GM18517 (cell line): ENCODE measurements around the gene BST1.

ENCODE experiments used
- ATAC-seq: cut with Tn5 transposase; IDR thresholded peaks from one replicate; pipeline ENCODE4 v1.9.1; 2021; ENCODE audit warnings: mild to moderate bottlenecking, moderate library complexity; ENCODE audit not compliant: unreplicated experiment

BST1 gene

GRCh38 chr4:15675356-15675755, 27.5 kb upstream of the BST1 start:
- ATAC-seq, result no peak

GRCh38 chr4:15676039-15676438, 26.8 kb upstream of the BST1 start:
- ATAC-seq, result no peak

- no peak for ATAC-seq
Observed at GRCh38 chr4:15676899-15677298, 26.0 kb upstream of the BST1 start.

- ATAC-seq, result no peak
Observed at GRCh38 chr4:15677507-15677988, 25.3 kb upstream of the BST1 start.

GRCh38 chr4:15681067-15681371, 21.8 kb upstream of the BST1 start:
- no peak for ATAC-seq

GRCh38 chr4:15681372-15682241, 21.3 kb upstream of the BST1 start, which contains the start of gene FAM200B:
FAM200B (plus strand) TSS chr4:15681827; CDS start chr4:15686978, 5,151 bp downstream.
- ATAC-seq, result peak; percentile 92

- peak; percentile 10 for ATAC-seq
Observed at GRCh38 chr4:15682242-15683142, 20.4 kb upstream of the BST1 start.

GRCh38 chr4:15683143-15683495, 19.7 kb upstream of the BST1 start:
- no peak for ATAC-seq

GRCh38 chr4:15684498-15684897, 18.4 kb upstream of the BST1 start:
- no peak for ATAC-seq

- ATAC-seq, result no peak
Observed at GRCh38 chr4:15688051-15688450, 14.8 kb upstream of the BST1 start.

- no peak for ATAC-seq
Observed at GRCh38 chr4:15689540-15689939, 13.3 kb upstream of the BST1 start.

- no peak for ATAC-seq
Observed at GRCh38 chr4:15690020-15690809, 12.7 kb upstream of the BST1 start.

- ATAC-seq, result no peak
Observed at GRCh38 chr4:15691346-15692135, 11.3 kb upstream of the BST1 start.

GRCh38 chr4:15692602-15693001, 10.3 kb upstream of the BST1 start:
- no peak for ATAC-seq

GRCh38 chr4:15694431-15694830, 8.4 kb upstream of the BST1 start:
- ATAC-seq, result no peak

- no peak for ATAC-seq
Observed at GRCh38 chr4:15695240-15695699, 7.6 kb upstream of the BST1 start.

- ATAC-seq, result no peak
Observed at GRCh38 chr4:15695729-15696128, 7.1 kb upstream of the BST1 start.

GRCh38 chr4:15696866-15697265, 6.0 kb upstream of the BST1 start:
- no peak for ATAC-seq

- ATAC-seq, result no peak
Observed at GRCh38 chr4:15703439-15703838, 574 bp downstream of the BST1 start.

GRCh38 chr4:15704129-15704528, 1.3 kb downstream of the BST1 start:
- ATAC-seq, result no peak
